Measurements from ENCODE around the gene FBXO31. TPM values are rescaled to one million over a fixed set of nuclear protein-coding genes. Genes with fewer than 3 reads are reported as not detected.
"Not testable (repeated sequence)": the region's sequence is repeated elsewhere in the genome, so short reads cannot be mapped to it uniquely, and the experiment has no call there.

Gene FBXO31
- total RNA-seq, 1 donor from 2014 or later: 26.3 TPM

- DNase-seq (ENCODE audit: low read depth): no peak
These were observed 39.2 kb downstream of the FBXO31 start for GRCh38 chr16:87344165-87344930.

GRCh38 chr16:87343753-87344050 is 39.9 kb downstream of the FBXO31 start:
- DNase-seq (ENCODE audit: low read depth): no peak

GRCh38 chr16:87342978-87343752 is 40.4 kb downstream of the FBXO31 start:
- no peak for DNase-seq (ENCODE audit: low read depth)

- DNase-seq (ENCODE audit: low read depth): no peak
These were observed 41.1 kb downstream of the FBXO31 start for GRCh38 chr16:87342504-87342903.

GRCh38 chr16:87340198-87340597 is 43.4 kb downstream of the FBXO31 start:
- no peak for DNase-seq (ENCODE audit: low read depth)

GRCh38 chr16:87339724-87340105 is 43.9 kb downstream of the FBXO31 start:
- DNase-seq (ENCODE audit: low read depth): not testable (repeated sequence)

GRCh38 chr16:87339086-87339723 is 44.4 kb downstream of the FBXO31 start:
- no peak for DNase-seq (ENCODE audit: low read depth)

GRCh38 chr16:87338155-87338765 is 45.3 kb downstream of the FBXO31 start:
- DNase-seq (ENCODE audit: low read depth): no peak

- no peak for DNase-seq (ENCODE audit: low read depth)
These were observed 46.3 kb downstream of the FBXO31 start for GRCh38 chr16:87337262-87337771.

- no peak for DNase-seq (ENCODE audit: low read depth)
These were observed 46.9 kb downstream of the FBXO31 start for GRCh38 chr16:87336434-87337240.

- no peak for DNase-seq (ENCODE audit: low read depth)
These were observed 47.7 kb downstream of the FBXO31 start for GRCh38 chr16:87335625-87336433.

- DNase-seq (ENCODE audit: low read depth): no peak
These were observed 48.6 kb downstream of the FBXO31 start for GRCh38 chr16:87334651-87335624.

- no peak for DNase-seq (ENCODE audit: low read depth)
These were observed 49.8 kb downstream of the FBXO31 start for GRCh38 chr16:87333581-87334331.

GRCh38 chr16:87333101-87333500 is 50.5 kb downstream of the FBXO31 start:
- no peak for DNase-seq (ENCODE audit: low read depth)

- peak; percentile 3 for DNase-seq (ENCODE audit: low read depth)
These were observed 51.4 kb downstream of the FBXO31 start for GRCh38 chr16:87332150-87332549.

GRCh38 chr16:87331241-87331801 is 52.3 kb downstream of the FBXO31 start:
- no peak for DNase-seq (ENCODE audit: low read depth)

- no peak for DNase-seq (ENCODE audit: low read depth)
These were observed 52.9 kb downstream of the FBXO31 start for GRCh38 chr16:87330646-87331045.

- DNase-seq (ENCODE audit: low read depth): no peak
These were observed 53.3 kb downstream of the FBXO31 start for GRCh38 chr16:87330257-87330624.
